ENCODE measurements around the gene ADGRA3.

GRCh38 chr4:22496165-22496813 lies 19.6 kb downstream of the ADGRA3 start:
- no peak for TF ChIP-seq ZNF605 (CRISPR knock-in tag; IDR thresholded peaks at IDR 0.05)
- no peak for TF ChIP-seq HNF4A (CRISPR knock-in tag; IDR thresholded peaks at IDR 0.05)
- TF ChIP-seq, protein P1, sequence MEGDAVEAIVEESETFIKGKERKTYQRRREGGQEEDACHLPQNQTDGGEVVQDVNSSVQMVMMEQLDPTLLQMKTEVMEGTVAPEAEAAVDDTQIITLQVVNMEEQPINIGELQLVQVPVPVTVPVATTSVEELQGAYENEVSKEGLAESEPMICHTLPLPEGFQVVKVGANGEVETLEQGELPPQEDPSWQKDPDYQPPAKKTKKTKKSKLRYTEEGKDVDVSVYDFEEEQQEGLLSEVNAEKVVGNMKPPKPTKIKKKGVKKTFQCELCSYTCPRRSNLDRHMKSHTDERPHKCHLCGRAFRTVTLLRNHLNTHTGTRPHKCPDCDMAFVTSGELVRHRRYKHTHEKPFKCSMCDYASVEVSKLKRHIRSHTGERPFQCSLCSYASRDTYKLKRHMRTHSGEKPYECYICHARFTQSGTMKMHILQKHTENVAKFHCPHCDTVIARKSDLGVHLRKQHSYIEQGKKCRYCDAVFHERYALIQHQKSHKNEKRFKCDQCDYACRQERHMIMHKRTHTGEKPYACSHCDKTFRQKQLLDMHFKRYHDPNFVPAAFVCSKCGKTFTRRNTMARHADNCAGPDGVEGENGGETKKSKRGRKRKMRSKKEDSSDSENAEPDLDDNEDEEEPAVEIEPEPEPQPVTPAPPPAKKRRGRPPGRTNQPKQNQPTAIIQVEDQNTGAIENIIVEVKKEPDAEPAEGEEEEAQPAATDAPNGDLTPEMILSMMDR (CRISPR knock-in tag; IDR thresholded peaks at IDR 0.05): no peak
- TF ChIP-seq HDAC2 (CRISPR knock-in tag; IDR thresholded peaks at IDR 0.05): no peak
- TF ChIP-seq SIN3A (IDR thresholded peaks at IDR 0.05; ENCODE audit: borderline replicate concordance, low read depth, low read length): no peak
- no peak for TF ChIP-seq ASH2L (IDR thresholded peaks at IDR 0.05; ENCODE audit: insufficient read length, low read depth, low read length)
